GM21529 (cell line): ENCODE measurements around the gene IL4R.
"Not testable (repeated sequence)": the region's sequence is repeated elsewhere in the genome, so short reads cannot be mapped to it uniquely, and the experiment has no call there.

Source experiments
- ATAC-seq: cut with Tn5 transposase; IDR thresholded peaks from one replicate; pipeline ENCODE4 v1.9.1; 2021; ENCODE audit not compliant: unreplicated experiment

IL4R gene

GRCh38 chr16:27401768-27402568 is 88.2 kb downstream of the IL4R start, which contains the start of gene IL21R:
IL21R (plus strand) TSS chr16:27402174; CDS start chr16:27430072, 27,898 bp downstream.
- ATAC-seq = peak; percentile 57

- no peak for ATAC-seq
Measured at GRCh38 chr16:27402569-27402963, 88.8 kb downstream of the IL4R start.

GRCh38 chr16:27402964-27403600 is 89.3 kb downstream of the IL4R start:
- ATAC-seq = no peak

GRCh38 chr16:27403601-27403992 is 89.8 kb downstream of the IL4R start:
- ATAC-seq = no peak

- ATAC-seq = no peak
Measured at GRCh38 chr16:27404163-27404823, 90.5 kb downstream of the IL4R start.

- ATAC-seq = no peak
Measured at GRCh38 chr16:27405546-27406451, 92.0 kb downstream of the IL4R start.

- ATAC-seq = no peak
Measured at GRCh38 chr16:27406511-27407128, 92.8 kb downstream of the IL4R start.

- ATAC-seq = no peak
Measured at GRCh38 chr16:27407133-27407532, 93.4 kb downstream of the IL4R start.

GRCh38 chr16:27408012-27408601 is 94.3 kb downstream of the IL4R start:
- ATAC-seq = peak; percentile 44

- no peak for ATAC-seq
Measured at GRCh38 chr16:27408602-27409031, 94.8 kb downstream of the IL4R start.

GRCh38 chr16:27409958-27410357 is 96.2 kb downstream of the IL4R start:
- not testable (repeated sequence) for ATAC-seq

- no peak for ATAC-seq
Measured at GRCh38 chr16:27410761-27411160, 97.0 kb downstream of the IL4R start.

GRCh38 chr16:27413956-27414355 is 100.2 kb downstream of the IL4R start:
- no peak for ATAC-seq
